NCI-H345 (cell line): ENCODE results near the gene STK39.

Experiments used
- DNase-seq: peaks from one replicate; lab custom pipeline; 2025; lab: John Stamatoyannopoulos, UW

The STK39 gene

DNA sequence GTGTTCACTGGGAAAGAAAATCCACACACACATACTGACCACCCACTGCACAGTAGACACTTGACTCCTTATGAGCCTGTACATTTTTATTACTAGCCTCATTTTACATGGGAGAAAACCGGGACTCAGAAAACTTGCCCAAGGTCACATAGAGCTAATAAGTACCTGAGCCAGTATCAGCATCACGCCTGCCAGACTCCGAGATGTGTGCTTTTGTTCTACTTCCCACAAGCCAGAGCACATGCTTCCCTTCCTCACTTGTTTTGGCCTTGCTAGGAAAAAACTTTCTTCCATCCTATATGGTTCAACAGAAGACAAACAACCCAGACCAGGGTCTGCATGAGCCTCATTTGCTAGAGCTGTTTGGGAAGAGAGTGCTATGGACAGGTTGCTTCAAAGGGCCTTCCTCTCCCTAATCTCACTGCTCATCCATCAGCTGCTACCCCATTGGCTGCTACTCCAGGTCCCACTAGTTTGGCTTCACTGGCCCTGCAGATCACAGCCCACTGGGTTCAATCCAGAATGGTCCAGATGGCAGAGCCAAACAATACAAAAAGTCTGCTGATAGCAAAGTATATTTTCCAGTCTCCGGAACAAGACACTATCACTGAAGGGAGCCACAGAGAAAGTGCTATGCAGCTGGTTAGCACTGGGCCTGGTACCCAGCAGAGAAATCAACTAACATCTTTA, 63.9 kb downstream of the STK39 start:
- DNase-seq, result no peak

DNA sequence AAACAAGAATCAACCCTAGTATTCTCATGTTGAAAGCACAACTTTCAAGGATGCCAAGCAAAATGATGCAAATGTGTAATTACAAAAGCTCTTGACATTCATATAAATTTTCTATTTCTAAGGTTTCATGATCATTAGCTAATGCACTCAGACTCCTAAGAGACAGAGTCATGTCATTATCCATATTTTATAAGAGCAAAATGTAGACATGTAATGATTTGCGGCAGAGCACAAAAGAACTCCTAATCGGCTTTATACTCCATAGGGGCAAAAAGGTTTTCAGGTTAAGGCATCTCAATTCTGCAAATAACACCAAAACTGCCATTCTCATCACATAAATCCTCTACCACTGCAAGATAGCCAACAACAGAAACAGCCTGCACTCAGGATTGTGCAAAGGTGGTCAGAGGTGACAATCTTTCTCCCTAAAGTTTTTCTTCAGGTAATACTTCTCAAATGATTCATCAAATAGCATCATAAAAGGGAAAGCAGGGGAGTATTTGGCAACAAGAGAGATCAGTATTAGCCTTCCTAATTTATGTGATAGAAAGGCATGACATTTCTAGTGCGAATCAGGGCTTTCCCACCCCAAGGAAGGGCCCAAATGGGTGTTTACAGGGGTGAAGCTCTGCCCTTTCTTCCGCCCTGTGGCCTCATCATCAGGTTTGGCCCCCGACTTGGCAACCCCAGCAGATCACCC, 64.7 kb downstream of the STK39 start:
- no peak for DNase-seq

DNA sequence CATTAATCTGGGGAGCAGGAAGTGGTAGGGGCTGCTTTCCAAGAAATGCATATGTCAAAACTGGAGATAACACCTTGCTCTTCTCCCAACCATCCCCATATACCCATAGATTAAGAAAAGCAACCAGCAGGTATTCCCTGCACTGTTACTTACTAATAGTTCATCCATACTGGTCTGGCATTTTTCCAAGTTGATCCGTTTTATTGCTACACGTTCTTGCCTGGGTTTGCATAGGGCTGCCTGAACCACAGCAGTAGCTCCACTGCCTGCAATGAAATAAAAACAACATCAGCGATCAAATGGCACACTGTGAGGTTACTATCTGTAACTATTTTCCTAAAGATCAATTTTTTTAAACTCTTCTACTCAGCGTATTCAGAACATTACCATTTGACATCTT, 65.6 kb downstream of the STK39 start:
- DNase-seq, result peak; percentile 34

DNA sequence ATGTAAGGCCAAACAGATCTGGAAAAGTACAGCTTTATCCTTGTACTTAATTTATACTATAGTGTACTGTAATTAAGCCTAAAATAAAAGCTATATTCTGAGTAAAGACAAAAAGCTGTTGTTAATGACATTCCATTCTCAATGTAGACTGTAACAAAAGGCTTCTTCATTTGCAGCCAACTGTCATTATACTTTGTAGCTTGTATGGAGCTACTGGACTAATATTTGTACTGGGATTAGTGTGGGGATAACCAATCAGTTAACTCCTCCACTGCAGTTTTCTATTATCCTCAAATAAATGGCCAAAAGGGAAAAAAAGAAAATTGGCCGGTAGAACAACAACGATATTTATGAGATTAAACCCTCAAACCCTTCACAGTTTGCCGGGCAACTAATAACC, 66.5 kb downstream of the STK39 start:
- DNase-seq, result no peak

DNA sequence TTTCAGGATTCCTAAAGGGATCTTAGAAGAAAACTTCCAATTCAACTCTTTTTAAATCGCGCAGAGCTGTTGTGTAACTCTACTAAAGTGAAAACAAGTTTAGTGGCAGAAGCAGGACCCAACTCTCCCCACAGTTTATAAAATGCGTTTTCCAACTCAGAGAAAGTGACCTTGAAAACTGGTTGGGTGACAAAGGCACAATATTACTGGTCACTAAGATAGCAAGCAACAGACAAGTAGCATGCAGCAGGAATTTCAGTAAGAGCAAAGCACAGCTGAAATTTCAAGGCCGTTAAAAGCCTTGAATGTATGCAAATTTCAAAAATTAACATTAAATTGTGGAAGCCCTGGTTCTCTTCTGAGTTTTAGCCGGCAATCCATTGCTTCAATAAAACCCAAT, 66.9 kb downstream of the STK39 start:
- no peak for DNase-seq

DNA sequence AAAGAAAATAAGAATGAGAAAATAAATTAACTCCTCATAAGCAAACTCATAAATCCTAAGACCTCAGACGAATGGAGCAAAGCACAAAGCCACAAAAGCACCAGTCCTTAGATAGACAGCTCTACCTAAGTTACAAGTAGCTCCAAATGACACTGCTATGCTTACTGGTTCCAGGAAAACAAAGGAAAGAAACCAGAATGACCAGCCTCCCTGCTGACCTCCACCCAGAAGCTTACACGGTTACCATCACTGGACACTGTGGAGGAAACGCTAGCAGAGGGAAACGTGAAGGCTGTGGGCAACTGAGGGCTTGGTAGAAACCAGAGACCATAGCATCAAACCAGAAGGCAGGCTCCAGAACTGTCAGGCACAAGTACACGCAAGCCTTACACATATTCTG, 67.8 kb downstream of the STK39 start:
- no peak for DNase-seq

DNA sequence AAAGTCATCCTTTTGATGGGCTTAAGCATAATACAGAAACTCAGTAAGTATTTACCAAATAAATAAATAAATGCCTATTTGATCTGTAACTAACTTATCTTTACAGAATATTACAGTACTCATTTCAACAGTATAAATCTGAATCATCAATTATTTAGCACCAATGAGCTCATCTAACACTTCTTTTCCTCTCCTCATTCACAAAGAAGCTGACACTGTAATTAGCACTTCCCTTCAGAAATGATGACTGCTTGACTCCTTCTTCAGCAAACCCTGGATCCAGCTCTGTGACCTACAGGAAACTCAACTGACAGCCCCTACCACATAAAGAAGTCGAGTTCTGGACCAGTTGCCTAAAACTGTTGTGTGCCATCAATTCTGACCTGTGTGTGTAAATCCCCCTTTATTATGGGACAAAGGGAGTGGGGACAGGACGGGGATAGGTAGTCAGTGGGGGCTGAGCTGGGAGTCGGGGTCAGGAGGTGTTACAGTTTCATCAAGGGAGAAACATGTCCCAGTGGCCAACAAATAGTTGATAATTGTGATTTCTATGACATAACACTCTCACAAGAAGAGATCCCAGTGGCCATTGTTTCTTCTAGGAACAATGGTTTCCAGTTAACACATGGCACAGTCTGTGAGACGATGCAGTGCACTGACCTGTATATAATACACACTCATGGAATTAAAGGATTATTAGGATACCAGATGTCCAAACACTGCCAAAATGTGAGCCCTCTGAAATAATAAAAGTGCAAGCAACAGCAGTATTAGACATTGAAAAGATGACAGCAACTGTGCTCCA, 68.7 kb downstream of the STK39 start:
- no peak for DNase-seq

DNA sequence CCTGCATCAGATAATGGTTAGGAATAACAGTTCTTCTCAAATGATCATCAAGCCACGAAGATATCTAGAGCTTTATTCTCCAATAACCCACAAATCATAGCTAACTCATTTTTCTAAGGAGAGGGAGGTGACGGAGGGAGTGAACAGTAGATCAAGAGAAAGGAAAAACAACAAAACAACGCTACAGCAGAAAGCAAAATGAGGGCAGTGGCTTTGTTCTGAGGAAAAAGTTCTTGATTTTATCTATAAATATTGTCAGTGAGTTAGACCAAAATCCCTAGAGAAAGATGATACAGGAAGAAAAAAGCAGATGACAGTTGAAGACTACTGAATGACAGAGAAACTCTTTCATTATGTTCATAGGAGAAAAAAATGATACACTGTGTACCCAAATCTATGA, 71.0 kb downstream of the STK39 start:
- DNase-seq, result no peak

DNA sequence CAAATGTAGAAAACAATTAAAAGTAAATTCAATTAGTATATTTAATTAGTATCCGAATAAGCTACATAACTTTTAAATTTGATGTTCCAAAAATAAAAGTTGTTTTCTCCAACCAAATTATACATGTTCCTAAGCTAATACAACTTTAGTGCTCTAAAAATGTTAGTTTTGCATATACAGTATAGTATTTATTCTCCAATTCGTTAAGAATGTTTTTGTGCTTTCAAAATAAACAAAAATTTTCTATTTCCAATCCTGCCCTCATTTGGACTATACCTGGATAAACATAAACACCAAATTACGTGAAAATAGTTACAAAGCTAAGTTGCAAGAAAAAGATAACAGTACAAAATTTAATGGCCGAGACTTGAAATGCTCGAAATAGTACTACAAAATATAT, 71.9 kb downstream of the STK39 start:
- no peak for DNase-seq

DNA sequence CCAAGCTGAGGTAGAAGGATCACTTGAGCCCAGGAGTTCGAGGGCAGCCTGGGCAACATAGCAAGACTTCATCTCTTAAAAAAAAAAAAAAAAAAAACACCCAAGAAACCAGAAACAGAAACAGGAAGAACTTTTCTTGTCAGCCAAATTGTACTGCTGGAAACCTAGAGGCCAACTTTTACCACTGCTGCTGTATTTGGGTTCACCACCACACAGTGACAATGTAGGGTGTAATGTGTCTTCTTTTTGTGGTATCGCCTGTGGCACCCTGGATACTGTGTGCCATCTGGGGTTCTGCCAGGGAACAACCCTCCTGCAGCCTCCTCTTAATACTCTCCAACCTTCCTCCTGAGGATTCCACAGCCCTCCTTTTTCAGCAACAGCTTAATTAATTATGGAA, 72.6 kb downstream of the STK39 start:
- no peak for DNase-seq

DNA sequence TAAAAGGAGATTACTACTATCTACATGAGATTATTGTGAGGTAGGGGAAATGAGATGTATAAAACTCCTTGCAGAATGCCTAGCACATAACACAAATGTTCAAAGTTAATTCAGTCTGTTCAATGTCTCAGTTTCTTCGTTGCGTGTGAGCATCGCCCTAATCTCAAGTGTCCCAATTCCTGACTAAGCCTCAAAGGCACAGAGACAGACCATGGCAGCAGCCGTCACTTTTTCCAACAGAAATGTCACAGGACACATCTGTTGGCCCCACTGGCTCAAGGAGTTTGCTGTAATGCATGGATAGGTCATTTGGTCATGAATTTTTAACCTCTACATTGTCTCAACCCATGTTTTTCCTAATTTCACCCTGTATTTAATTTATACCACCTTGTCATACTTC, 75.3 kb downstream of the STK39 start:
- DNase-seq, result no peak

DNA sequence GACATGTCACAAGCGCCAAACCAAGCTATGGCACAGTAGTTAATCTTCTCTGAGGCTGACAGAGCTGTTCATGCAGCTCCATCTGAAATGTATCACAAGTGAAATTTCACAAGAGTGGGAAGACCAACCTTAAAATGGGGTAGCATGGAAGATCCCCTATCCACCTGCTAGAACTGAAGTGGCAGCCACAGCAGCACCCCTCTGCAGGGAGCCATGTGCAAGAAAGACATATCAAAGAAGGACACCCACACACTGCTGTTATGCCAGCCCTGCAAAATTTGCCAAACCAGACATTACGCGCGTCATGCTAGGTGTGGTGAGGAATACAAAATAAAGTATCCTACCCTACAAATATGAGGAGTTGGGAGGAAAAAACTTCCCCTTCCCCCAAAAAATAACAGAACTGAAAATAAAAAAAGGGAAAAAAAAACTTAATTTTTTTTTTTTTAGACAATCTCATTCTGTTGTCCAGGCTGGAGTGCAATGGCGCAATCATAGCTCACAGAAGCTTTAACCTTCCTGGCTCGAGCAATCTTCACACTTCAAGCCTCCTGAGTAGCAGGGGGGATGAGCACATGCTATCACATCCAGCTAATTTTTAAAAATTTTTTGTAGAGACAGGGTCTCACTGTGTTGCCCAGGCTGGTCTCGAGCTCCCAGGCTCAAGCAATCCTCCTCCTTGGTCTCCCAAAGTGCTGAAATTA, 76.2 kb downstream of the STK39 start:
- DNase-seq, result no peak

DNA sequence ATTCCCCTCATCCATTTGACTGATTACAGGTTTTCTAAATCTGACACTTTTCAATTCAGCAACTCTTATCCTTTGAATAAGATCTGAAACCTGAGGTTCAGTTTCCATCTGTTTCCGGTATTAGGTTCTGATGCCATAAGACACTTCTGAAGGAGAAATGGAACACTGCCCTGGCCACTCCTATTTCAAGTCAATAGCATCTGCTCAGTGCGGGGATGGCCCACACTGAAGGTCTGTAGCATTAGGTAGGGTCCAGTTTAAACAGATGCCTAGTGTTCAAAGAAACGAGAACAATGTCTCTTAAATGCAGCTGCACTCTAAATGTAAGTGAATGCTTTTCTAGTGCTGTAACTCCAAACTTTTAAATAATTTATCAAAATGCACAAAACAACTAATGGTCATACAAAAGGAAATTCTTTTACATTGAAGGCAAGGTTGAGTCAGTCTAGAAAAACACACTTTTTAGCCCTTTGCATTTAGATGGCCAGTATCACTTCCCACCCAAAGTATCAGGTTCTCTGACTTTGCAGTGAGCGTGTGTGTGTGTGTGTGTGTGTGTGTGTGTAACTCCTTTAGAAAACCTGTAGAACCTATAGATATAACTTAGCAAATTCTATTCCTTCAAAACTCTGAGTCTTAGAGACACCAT, 78.2 kb downstream of the STK39 start:
- DNase-seq, result no peak

DNA sequence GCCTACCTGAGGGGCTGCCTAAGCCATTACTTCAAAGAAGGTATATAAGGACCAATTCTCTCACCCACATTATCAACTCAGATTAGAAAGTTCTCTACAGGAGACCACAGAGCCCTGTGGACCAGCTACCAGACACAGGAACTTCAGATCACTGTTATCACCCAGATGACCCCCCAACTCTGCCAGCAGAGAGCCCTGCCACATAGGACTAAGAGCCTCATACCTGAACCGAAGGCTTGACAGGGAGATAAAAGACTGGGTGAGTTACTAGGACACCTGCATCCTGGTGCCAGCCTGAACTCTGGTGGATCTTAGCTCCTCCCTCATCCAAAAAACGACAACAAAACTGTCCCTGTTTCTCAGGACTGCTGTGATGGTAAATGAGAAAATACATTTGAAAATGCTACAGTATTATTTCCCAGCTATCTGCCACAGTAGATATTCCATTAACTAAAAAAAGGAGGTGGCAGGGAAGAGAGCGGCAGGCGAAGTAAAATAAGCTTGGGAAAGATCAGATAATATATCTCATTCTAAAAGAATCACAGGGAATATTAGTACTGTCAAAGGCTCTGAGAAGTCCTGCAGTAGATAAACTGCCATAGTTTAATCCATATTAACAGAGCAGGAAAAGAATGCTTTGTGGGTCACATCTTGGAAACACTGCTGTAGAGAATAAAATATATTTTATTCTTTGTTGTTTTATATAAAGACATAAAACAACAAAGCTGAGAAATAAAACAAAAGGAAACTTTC, 79.7 kb downstream of the STK39 start:
- DNase-seq, result no peak

DNA sequence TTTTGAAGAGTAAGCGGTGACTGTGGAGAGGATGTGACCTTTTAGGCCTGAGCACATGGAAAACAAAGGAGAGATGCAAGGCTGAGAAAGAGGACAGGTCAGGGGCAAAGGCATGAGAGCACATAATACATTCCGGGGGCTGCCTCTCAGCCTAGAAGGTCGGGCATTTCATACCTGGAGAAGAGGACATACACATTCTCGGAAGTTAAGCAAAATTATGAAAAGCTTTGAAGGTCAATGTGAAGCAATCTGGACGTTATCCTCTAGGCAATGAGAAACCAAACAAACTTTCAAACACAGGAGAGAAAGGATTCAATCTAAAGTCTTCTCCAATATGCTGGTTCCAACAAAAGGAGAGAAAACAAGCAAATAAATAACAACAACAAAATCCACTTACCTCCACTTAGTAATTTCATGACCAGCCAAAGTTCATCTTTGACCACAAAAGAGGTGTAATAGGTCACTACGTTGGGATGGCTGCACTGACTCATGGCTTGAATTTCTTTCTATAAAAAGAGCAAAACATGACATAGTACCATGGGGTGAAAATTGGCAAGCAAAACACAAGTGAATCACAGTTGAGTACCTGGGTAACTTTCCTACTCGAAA, 80.4 kb downstream of the STK39 start:
- no peak for DNase-seq

DNA sequence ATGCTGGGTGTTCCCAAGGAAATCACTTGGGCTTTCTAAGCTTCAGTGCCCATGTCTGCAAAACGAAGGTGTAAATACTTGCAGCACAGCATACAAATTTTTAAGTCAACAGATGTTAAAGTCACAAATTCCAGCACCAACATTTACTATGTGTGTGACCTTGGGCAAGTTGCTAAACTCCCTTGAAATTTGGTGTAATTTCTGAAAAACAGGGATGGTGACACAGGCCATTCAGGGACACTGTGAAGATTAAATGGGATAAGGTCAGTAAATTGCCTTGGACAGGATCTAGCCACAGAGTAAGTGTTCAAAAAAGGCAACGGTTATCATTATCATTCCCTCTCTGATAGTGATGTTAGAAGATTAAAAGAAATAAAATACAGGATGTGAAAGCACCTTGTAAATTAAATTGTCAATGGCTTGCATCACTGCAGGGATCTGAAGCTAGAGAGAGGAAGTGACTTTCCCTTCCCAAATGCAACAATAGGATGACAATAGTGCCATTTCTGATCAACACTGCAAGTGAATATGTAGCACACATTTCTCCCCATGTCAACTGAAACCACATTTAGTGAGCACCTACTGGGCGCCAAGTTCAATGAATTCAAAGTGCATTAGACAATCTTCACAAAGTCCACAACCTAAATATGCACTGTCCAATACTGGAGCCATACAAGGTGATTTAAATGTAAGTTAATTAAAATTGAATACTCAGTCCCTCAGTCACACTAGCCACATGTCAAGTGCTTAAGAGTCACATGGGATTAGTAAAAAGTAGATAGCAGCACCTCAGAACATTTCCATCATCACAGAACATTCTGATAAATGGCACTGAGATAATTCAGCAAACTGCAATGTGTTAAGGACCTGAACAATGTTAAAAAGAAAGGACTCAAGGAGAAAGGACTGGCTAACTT, 81.2 kb downstream of the STK39 start:
- DNase-seq, result no peak

DNA sequence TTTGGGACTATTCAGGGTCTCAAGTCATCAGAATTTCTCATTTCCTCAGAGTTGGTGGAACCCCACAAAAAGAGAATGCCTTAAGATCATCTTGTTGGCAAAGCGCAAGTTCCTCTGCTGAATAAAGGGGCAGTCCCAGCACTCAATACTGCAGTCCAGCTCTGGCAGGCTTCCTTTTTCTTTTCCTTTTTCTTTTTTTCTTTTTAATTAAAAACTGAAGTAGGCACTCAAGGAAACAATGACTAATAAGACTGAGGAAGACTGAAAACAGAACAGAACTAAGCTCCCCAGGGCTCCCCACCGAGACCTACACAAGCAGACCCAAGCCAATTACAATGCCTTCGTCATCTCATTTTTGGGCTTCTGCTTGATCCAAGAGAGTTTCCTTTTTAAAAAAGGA, 82.0 kb downstream of the STK39 start:
- DNase-seq, result no peak

DNA sequence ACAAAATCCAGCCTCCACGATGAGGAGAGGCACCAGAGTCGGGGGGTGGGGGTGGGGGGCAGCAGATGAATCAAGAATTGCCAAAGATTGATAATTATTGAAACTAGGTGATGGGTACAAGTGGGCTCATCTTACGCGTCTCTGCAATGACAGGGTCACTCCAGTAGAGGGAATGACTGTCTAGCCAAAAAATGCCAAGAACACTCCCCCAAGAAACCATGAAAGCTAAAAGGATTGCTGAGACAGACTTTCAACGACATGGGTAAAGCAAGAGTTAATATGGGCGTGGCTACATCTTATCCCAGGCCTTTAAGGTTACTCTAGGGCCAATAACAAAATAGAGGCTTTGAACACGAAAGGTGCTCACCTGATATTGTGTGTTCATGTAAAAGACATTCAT, 86.5 kb downstream of the STK39 start:
- DNase-seq, result no peak

DNA sequence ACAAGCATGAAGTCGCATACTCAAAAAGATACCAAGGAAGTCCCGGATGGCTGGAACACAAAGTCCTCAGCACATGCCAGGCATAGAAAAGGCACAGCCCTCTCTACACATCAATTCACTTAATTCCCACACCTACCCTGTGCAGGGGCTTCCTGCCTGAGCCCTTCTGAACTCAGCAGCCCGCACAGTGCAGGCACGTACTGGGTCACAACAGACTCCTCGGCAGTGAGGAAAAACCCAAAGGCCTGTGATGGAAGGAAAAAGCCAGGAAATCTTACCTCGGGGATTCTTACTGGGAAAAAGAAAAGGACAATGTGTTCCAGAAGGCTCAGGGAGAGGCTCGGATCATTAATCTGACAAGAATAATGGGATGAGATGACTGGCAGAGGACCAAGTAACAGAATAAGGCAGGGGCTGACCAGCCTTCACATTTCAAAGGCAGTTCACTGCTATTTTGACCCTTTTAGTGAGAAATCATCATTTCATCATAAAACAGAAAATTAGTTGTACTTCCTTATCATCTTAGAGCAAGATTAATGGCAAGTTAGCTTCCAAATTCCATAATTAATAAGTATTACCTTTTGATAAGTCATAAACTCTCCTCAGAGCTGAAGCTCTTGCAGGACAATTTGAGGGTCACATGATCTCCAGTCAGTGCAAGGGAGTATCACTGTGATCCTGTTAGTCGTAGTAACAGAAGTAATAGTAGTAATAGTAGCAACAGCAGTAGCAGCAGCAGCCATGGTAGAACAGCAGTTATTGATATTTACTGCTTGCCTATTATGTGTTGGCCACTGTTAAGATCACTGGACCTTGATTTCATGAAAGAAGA, 87.4 kb downstream of the STK39 start:
- no peak for DNase-seq
